TTC549 (cell line): ENCODE data around the gene HADHA.
A peak's percentile ranks its signal among the peaks of the same experiment; 100 is the strongest.
"Not testable (repeated sequence)": the region's sequence is repeated elsewhere in the genome, so short reads cannot be mapped to it uniquely, and the experiment has no call there.

ENCODE experiments used
- FAIRE-seq: peaks from 2 replicates; lab custom pipeline; 2012; peaks lifted over from hg19 to GRCh38; lab: Jason Lieb, UNC

The HADHA gene

DNA sequence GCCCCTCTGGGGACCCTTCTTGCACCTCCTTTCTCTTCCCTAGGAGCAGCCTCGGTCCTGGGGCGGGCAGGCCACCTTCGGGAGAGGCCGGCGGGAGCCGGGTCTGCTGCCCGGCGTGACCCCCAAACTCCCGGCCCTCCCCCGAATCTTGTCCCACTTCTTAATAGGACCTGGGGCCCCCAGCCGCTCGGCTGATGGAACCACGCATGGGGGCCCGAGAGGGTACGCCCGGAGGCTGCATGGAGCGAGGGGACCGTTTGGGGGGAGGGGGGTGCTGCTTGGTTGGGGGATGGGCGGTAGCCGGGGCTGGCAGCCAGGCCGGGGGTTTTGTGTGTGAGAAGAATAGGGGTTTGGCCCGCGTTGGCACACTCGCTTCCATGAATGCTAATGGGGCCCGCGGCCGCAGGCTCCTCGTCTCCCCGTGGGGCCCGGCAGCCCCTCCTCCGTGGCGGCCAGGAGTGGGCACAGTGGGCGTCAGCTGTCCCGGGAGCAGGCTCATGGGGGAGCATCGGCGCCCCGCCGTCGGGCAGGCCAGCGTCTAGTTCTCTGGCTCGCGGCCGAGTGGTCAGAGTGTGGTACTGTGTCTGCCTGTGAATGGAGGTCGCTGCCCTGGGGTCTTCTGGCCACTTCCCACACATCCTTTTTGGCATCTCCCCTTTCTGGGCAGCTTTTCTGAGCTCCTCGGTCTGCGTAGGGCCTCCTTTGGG, 70.5 kb downstream of the HADHA start:
- FAIRE-seq: no peak

DNA sequence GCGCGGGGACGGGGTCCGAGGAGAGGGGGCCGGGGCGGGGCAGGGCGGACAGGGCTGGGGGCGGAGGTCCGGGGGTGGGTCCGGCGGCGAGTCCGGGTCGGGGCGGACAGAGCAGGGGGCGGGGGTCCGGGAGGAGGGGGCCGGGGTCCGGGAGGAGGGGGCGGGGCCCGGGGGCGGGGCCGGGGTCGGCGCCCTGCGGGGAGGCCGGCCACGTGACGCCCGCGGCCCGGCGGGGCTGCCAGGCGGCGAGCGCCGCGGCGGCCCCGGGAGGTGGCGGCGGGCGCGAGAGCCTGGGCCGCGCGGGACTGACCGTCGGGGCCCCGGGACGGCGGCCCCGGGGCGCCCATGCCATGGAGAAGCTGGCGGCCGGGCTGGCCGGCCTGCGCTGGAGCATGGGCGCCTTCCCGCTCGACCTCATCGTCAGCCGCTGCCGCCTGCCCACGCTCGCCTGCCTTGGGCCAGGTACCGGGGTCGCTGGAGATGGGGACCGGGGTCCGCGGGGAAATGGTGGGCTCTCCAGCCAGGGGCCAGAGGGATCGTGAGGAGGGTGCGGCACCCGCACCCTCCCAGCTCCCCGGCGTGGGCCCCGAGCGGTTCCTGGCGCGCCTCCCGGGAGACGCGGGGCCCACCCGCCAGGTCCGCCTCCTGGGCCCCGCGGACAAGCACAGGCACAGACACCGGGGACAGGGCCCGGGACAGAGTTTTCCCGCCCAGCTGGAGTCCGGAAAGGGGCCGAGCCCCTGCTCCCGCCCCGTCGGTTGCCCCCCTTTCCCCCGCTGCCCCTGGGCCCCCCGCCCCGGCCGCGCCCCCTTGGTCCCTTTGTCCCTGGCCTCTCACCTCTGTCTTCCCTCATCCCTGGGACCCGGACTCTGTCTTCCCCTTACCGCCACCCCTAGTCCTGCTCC, 71.3 kb downstream of the HADHA start, which contains the start of gene GAREM2:
Gene GAREM2, plus strand, starts transcription at position 218 of the 905 bp plus-strand sequence. Its CDS starts 133 bp downstream, at position 351.
- no peak for FAIRE-seq

DNA sequence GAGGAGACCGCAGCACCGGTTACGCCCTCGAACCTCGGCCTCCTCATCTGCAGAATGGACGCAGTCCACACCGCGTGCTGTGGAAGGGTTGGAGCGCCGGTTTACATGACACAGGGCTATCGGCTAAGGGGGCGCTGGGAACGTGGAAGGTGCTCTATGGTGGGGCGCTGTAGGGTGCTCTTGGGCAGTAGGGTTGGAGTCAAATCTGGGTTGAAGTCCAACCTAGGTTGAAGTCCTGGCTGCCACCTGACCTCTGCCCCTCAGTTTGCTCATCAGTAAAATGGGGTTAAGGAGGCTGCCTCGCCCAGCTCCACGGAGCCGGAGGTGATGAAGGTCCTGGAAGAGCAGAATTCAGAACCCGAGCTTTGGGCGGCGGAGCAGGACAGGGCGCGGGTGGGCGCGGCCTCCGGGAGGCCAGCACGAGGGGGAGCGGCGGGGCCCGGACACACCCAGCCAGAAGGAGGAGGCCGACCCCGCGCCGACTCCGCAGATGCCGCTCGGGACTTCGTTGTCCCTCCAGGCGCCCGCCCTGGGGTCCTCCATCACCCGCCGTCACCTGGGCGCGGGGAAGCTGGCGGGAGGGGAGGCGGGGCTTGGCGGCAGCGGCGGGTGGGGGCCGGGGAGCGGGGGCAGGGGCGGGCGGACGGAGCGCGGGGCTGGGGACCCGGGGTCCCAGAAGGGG, 72.1 kb downstream of the HADHA start:
- no peak for FAIRE-seq

DNA sequence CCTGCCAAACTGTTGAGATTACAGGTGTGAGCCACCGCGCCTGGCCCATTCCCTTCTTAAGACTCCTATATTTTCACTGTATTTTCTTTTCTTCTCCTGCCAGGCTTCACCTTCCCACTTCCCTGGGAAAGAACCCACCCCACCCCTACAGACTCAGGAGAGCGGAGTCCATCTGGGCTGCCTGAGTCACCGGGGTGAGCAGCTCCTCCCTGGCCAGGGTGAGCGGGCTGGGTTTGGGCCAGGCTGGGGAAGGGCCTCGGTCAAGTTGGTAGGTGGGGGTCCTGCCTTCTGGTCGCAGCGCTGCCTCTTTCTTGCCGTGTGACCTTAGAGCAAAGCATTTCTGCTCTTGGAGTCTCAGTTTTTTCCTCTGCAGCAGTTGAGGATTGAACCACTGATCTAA, 73.6 kb downstream of the HADHA start:
- FAIRE-seq: no peak

DNA sequence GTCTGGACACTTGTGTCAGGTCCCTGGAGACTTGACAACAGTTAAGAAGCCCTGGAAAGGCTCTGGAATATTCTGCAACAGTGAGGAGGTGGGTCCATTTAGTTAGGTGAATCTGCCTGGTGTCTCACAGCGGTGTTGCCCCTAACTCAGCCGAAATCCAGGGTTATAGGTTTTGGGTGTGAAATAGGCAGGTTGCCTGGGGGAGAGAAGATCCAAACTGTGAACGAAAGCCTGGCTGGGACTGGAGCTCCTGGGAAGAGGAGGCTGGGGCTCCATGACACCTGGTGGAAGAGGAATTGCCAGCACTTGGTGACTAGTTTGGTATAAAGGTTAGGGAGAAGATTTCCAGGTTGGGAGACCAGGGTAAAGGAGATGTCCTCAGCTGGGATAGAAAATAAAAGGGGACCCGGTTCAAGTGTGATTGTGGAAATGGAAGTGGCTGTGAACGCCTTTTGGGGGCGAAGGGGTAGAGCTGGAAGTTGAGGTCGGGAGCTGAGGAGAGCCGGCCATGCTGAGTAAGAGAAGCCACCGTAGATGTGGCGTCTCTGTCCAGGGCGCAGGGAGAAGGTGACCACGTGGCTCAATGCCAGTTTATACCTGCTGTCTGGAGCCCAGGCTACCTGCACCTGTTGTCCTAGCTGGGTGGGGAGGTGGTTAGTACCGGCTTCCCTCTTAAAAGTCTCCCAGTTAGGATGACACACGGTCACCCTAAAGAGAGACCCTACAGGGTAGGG, 74.6 kb downstream of the HADHA start:
- no peak for FAIRE-seq

DNA sequence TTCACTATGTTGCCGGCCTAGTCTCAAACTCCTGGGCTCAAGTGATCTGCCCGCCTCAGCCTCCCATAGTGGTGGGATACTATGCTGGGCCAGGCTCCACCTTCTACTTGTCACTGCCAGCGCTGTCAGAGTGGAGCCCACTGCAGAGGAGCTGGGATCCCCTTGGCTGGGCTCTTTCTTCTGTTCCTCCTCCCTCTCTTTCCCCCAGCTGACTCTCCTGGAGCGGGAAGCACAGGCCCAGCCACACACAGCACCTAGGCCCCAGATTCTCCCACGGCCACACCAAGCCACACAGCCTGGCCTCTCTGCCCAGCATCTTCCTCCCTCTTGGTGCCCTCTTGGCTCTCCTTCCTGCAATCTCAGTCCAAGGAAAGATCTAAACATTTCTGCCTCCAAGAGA, 75.2 kb downstream of the HADHA start:
- no peak for FAIRE-seq

DNA sequence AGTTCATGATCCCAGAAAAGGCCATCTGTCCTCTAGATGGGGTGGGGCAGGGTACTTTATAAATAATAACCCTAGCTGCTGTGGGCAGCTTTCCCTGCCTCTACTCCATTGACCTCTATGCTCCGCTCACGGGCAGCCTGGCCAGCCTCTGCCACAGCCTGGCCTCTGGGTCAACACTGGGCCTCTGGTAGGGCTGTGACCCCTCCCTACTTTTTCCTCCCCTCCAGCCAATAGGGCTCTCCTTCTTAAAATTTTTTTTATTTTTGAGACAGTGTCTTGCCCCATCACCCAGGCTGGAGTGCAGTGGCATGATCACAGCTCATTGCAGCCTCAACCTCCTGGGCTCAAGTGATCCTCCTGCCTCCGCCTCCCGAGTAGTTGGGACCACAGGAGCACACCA, 75.6 kb downstream of the HADHA start:
- no peak for FAIRE-seq

GRCh38 chr2:26166541-26166940, 77.9 kb downstream of the HADHA start:
- not testable (repeated sequence) for FAIRE-seq

GRCh38 chr2:26165403-26165802, 79.0 kb downstream of the HADHA start:
- FAIRE-seq: no peak

DNA sequence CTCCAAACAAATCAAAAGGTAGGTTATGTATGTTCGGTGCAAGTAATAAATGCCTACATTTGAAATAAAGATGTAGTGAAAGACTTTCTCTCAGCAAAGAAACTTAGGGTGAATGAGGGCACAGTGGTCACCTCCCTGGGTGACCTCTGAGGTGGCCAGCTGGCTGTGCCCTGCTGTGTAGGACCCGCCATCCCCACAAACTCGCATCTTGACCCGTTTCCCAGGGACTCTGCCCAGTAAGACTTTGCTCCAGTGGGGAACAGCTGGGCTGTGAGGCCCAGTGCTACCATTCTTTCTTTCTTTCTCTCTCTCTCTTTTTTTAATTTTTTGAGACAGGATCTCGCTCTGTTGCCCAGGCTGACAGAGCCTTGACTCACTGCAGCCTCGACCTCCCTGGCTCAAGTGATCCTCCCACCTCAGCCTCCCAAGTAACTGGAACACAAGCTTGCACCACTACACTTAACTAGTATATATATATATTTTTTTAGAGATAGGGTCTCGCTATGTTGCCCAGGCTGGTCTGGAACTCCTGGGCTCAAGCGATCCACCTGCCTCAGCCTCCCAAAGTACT, 79.7 kb downstream of the HADHA start:
- no peak for FAIRE-seq

- no peak for FAIRE-seq
Observed at GRCh38 chr2:26164231-26164630, 80.2 kb downstream of the HADHA start.

GRCh38 chr2:26162963-26163362, 81.5 kb downstream of the HADHA start:
- FAIRE-seq: no peak

GRCh38 chr2:26161926-26162325, 82.5 kb downstream of the HADHA start:
- no peak for FAIRE-seq

GRCh38 chr2:26157580-26157979, 86.9 kb downstream of the HADHA start:
- no peak for FAIRE-seq

DNA sequence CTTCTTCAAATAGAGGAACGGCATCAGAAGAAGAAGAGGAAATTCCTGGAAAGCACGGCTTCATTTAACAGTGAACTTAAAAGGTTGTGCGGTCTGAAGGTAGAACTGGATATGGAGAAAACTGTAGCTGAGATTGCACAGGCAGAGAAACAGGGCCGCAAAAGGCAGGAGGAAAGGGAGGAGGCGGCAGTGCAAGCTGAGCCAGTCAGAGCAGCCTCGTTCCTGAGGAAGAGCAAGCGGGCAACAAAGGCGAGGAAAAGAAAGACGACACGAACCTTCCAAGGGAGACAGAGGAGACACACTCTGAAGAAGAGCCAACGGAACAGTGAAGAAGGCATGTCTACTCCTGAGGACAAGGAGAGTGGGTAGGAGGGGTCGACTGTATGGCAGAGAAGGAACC, 94.2 kb downstream of the HADHA start:
- no peak for FAIRE-seq

DNA sequence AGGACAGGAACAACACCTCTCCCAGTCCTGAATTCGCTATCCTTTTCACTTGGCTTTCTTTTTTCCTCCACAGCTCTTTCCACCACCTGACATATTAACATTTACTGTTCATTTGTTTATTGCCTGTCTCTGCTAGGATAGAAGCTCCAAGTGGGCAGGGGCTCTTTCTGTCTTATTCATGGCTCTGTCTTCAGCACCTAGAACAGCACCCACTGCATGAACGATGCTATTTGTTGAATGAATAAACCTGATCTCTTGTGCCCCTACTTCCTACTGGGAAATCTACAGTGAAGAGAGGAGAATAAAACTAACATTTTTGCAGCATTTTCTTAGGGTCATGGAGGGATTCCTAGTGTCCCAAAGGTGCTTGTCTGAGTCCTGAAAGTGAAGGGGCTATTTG, 95.9 kb downstream of the HADHA start:
- FAIRE-seq: no peak

DNA sequence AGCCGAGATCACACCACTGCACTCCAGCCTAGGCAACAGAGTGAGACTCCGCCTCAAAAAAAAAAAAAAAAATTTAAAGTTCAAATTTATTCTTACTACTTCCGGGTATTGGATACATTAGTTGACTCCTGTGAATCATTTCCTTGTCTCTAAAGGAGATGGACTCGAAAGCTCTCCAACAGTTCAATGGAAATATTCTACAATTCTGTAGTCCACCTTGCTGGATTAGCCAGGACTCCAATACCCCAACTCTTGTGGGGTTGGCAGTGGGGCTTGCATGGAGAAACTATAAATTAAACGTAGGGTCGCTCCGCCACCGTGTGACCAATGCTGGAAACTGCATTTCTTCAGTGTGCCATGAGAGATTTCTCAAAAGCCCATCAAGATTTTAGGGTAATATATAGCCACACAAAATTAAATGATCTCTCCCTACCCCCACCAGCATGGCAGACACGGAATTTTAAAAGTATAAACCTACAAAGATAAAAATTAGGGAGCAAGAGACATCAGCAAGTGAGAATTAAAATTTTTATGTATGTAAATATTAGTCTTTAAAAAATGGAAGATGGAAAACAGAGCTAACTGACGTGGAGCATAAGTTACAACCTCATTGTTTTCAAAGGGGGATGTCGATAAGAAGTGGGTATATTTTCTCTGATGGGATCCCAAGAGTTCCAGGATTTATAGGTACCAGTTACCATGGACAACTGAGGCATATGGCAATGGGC, 99.3 kb downstream of the HADHA start:
- peak; percentile 26 for FAIRE-seq

DNA sequence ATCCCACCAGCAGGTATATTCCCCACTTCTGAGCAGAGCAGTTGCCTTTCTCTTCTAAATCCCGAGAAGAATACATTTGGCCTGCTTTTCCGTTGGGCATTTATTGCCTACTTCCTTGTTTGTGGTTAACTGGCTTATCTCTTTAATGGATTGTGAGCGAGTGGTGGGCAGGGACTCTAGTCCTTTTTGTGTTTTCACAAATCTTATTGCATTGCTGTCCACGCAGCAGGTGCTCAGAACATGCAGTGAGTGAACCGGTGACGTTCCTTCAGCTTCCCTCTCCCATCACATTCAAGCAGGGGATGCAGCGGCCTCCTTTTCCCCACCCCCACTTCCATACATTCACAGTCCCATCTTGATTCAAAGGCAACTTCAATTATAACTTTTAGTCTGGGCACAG, 100.4 kb downstream of the HADHA start:
- no peak for FAIRE-seq

- FAIRE-seq: no peak
Observed at GRCh38 chr2:26141145-26141769, 103.2 kb downstream of the HADHA start.
